SHP77 treated with DMSO at 0.1 percent for 48 hours (cell line): ENCODE data around the gene UBE4A.

Experiments
- DNase-seq: peaks from one replicate; lab custom pipeline; 2025; lab: John Stamatoyannopoulos, UW

The UBE4A gene

GRCh38 chr11:118342503-118343161 lies 16.8 kb upstream of the UBE4A start, which contains the start of gene CD3D:
TSS of gene CD3D (minus strand) at chr11:118342705. CDS start at chr11:118342607, 98 bp downstream.
- DNase-seq, result no peak

GRCh38 chr11:118343248-118343647 lies 16.2 kb upstream of the UBE4A start:
- DNase-seq, result no peak

- no peak for DNase-seq
Measured at GRCh38 chr11:118343981-118344515, 15.4 kb upstream of the UBE4A start, which contains the start of gene CD3G. TSS of gene CD3G (plus strand) at chr11:118344344. CDS start at chr11:118344424, 80 bp downstream.

GRCh38 chr11:118349475-118349874 lies 9.9 kb upstream of the UBE4A start:
- DNase-seq, result no peak

- DNase-seq, result no peak
Measured at GRCh38 chr11:118353084-118353710, 6.2 kb upstream of the UBE4A start.

GRCh38 chr11:118358071-118358470 lies 1.3 kb upstream of the UBE4A start:
- no peak for DNase-seq

GRCh38 chr11:118364956-118365615 lies 5.7 kb downstream of the UBE4A start:
- DNase-seq, result no peak

GRCh38 chr11:118366287-118366686 lies 6.9 kb downstream of the UBE4A start:
- DNase-seq, result no peak

GRCh38 chr11:118370774-118371173 lies 11.4 kb downstream of the UBE4A start:
- no peak for DNase-seq

GRCh38 chr11:118373263-118373662 lies 13.9 kb downstream of the UBE4A start:
- no peak for DNase-seq

- DNase-seq, result no peak
Measured at GRCh38 chr11:118373871-118374270, 14.5 kb downstream of the UBE4A start.

GRCh38 chr11:118374729-118375128 lies 15.3 kb downstream of the UBE4A start:
- no peak for DNase-seq

- DNase-seq, result no peak
Measured at GRCh38 chr11:118375978-118376377, 16.6 kb downstream of the UBE4A start.

GRCh38 chr11:118379497-118379896 lies 20.1 kb downstream of the UBE4A start:
- no peak for DNase-seq

- no peak for DNase-seq
Measured at GRCh38 chr11:118380571-118380970, 21.2 kb downstream of the UBE4A start.

- no peak for DNase-seq
Measured at GRCh38 chr11:118382954-118383353, 23.6 kb downstream of the UBE4A start.

- DNase-seq, result no peak
Measured at GRCh38 chr11:118383657-118384056, 24.3 kb downstream of the UBE4A start.

- no peak for DNase-seq
Measured at GRCh38 chr11:118396097-118396501, 36.7 kb downstream of the UBE4A start.

GRCh38 chr11:118397448-118397847 lies 38.0 kb downstream of the UBE4A start:
- DNase-seq, result no peak

GRCh38 chr11:118398791-118399559 lies 39.6 kb downstream of the UBE4A start:
- DNase-seq, result no peak

GRCh38 chr11:118401151-118401879 lies 41.9 kb downstream of the UBE4A start, which contains the start of gene ATP5MG:
TSS of gene ATP5MG (plus strand) at chr11:118401606. CDS start at chr11:118401666, 60 bp downstream.
- peak; percentile 87 for DNase-seq
